ENCODE results near the gene STAT1. TPM values are rescaled to one million over a fixed set of nuclear protein-coding genes. Genes with fewer than 3 reads are reported as not detected.
"Not testable (repeated sequence)": the region's sequence is repeated elsewhere in the genome, so short reads cannot be mapped to it uniquely, and the experiment has no call there.

STAT1 gene
- polyA plus RNA-seq, 3 donors = 124 to 140 (median 131) TPM

DNA sequence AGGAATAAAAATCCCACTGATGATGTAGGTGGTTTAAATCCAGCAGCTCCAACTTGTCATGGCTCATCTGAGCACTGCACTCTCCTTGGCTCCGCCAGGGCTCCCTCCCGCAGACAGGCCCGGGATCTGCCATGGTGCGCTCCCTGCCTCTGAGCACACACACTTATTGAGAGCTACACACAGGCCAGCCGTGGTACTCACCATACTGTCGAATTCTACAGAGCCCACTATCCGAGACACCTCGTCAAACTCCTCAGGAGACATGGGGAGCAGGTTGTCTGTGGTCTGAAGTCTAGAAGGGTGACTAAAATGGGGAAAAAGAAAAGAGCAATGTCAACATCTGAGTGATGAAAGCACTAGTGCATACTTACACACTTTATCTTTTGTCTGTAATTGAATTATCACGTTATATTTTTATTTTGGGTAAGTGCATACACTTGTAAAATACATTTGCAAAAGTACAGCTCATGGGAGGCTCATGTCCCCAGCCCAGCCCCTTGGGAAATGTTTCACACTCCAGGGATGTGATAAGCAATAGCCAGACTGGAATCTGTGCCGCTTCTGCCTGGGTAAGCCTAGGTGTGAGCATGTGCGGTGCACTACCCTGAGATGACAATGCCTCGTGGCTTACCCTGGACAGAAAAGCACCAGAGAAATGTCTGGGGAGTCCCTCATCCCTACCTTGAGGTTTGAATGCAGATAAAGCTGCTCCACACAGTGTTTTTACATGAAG lies 39.2 kb downstream of the STAT1 start:
- DNase-seq (ENCODE audit: extremely low read depth in 1 of 11, low read depth in 9 of 11, low spot score in 4 of 11) = no peak

DNA sequence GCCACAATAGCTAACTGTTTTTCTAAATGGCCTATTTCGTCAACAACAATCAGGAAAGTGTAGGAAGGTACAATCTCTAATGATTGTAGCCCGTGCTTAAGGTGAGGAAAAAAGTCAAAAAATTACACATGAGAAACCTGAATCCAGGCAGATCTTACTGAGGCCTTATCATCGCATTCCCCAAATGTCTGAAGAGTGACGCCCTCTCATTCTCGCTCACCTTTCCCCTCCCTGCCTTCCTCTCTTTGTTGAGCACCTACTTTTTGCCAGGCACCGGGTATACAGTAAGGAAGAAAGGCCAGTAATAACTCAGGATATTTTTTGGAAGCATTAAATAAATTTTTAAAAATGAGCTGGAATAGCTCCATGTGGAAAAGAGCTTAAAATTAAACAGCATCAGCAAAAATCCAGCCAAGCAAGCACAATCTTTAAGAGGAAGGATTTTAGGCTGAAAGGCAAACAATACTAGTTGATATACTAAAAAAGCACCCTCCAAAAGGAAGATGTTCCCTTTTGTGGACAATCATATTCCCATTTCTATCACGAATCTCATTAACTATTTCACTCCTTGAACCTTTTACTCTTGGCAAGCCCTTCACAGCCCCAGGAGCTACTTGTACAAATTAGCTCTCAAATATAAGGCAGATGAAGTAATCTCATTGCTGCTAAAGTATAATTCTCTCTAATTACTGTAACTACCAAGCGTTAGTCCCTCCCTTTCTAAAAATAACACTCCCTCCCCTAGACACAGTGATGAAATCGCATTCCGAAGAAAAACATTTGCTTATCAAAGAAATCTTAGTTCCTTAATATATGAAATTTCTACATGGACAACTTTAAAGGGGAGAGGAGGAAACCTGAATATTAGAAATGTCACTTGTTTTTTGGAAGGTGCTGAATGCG lies 40.0 kb downstream of the STAT1 start:
- DNase-seq (ENCODE audit: extremely low read depth in 1 of 11, low read depth in 9 of 11, low spot score in 4 of 11) = peak in 1 of 11 donors; percentile 9

DNA sequence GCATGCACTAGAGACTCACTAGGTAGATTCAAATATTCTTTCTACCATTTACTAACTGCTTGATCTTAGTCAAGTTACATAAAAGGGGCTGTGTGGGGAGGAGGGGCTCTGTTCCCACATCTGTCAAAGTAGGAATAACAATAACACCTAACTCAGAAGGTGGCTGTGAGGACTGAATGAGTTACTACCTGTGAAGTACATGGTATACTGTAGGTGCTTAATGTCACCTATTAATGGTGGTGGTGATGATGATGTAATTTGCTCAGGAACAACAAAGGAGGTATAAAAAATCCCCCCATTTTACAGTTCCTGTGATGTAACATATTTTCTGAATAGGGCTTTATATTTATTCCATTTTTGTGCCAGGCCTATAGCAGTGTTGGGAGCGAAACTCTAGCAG lies 40.7 kb downstream of the STAT1 start:
- no peak for DNase-seq (ENCODE audit: extremely low read depth in 1 of 11, low read depth in 9 of 11, low spot score in 4 of 11)

DNA sequence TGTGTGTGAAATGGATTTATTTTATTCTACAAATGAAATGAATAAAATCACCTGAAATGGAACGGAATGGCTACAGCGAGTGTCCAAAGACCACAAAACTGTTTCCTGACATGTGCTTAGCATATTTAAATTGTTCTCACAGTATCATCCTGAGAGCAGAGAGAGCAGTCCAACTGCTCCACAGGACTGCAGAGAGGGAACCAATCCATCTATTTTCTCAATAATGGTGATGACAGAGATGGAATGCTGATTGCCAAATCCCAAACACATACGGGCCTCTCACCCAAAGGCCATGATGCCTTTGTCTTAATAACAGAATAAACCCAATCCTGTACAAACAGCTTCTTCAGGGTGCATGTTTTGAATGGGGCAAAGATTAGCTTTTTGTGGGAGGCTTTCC lies 41.1 kb downstream of the STAT1 start:
- no peak for DNase-seq (ENCODE audit: extremely low read depth in 1 of 11, low read depth in 9 of 11, low spot score in 4 of 11)

DNA sequence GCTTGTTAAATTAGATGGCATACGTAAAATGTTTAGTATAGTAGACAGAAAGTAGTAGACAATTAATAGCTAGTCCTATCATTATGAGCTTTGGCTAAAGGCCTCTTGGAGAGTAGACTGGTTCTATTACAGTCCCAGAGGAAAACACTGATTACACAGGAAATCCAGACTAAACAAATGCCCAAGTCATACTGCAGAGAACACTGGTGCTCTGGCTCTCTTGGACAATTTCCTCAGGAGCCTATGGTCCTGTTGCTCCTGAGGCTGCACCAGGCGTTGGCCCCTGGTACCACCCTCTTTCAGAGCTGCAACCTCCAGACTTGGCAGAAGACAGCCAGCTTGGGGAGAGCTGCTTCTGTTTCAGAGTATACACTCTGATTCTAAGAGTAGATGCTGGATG lies 41.8 kb downstream of the STAT1 start:
- no peak for DNase-seq (ENCODE audit: extremely low read depth in 1 of 11, low read depth in 9 of 11, low spot score in 4 of 11)

DNA sequence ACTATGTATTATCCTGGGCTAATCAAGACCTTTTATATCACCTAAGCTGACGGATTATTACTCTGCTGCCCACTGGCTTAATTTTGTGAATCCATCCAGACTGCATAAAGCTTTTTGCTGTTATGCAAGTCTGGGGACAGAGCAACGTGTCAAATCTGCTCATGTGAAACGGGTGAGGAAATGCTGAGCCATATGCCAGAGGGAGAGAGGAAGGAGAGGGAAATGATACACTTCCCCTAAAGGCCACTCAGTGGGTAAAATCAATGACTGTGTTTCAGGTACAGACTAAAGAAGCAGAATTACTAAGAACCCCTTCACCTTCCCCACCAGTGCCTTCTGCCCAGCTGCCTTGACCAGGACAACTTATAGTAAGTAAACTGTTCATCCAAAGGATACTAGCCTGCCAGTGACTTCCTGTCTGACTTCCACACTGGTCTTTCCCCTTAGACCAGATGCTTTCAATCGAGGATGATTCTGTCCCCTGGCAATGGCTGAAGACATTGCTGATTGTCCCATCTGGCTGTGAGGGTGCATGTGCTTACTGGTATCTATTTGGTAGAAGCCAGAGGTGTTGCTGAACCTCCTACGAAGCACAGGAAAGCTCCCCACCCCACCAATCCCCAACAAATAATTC lies 43.0 kb downstream of the STAT1 start:
- DNase-seq (ENCODE audit: extremely low read depth in 1 of 11, low read depth in 9 of 11, low spot score in 4 of 11) = no peak

DNA sequence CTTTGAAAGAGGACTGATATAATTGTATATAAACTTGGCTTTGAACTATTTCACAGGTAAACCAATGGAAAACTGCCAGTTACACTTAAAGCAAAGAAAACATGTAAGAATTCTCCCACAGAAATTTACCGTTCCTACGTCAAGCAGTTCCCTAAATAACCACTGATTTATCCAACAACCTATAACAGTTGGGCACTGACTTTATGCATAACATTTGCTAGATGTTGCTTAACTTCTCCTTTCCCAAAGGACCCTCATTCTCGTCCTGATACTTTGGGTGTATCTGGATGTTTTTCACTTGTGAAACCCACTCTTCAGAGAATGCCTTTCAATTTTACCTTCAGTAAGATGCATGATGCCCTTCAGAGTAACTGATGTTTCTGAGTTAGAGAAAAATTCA lies 43.8 kb downstream of the STAT1 start:
- DNase-seq (ENCODE audit: extremely low read depth in 1 of 11, low read depth in 9 of 11, low spot score in 4 of 11) = no peak

DNA sequence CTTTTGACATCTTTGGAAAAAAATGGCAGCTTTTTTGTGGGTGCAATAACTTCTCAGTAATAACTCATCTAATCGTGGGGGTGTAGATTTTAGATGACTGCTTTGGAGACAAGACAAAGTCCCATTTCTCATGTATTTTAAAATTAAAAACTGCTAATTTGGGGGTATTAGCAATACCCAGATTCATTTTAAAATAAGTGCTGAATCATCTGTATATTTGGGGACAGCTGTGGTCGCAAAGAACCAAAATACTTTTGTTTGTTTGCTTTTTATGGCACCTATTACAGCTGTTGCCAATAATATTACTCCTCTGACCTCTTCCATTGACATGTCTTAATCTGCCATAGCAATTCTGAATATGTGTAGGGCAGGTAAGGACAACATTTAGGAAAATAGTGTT lies 45.4 kb downstream of the STAT1 start:
- no peak for DNase-seq (ENCODE audit: extremely low read depth in 1 of 11, low read depth in 9 of 11, low spot score in 4 of 11)

DNA sequence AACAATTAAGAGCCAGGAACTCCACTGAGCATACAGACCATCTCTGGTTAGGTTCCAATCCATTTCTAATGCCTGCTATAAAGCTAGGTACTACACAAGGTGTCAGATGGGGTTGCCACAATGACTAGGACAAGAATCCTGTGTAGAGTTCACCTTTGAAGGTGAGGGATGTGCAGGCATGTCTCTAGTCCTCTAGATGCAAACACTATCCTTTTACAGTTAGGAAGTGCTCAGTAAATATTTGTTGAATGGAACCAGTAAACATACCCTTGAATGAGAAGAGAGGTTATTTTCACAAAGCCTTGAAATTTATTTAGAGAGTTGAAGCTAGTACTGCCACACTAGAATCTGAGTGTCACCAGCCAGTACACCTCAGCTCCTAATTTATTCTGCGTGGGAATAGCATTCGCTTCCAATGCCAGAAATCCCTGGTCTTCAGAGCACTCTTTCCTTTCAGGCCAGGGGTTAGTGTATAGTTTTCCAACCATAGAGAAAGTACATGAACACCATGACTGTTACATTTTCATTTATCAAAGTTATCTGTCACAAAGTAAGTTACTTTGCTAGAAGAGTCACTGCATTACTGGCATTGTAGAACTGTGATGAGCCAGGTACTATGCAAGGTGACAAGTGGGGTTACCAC lies 48.3 kb downstream of the STAT1 start:
- no peak for DNase-seq (ENCODE audit: extremely low read depth in 1 of 11, low read depth in 9 of 11, low spot score in 4 of 11)

DNA sequence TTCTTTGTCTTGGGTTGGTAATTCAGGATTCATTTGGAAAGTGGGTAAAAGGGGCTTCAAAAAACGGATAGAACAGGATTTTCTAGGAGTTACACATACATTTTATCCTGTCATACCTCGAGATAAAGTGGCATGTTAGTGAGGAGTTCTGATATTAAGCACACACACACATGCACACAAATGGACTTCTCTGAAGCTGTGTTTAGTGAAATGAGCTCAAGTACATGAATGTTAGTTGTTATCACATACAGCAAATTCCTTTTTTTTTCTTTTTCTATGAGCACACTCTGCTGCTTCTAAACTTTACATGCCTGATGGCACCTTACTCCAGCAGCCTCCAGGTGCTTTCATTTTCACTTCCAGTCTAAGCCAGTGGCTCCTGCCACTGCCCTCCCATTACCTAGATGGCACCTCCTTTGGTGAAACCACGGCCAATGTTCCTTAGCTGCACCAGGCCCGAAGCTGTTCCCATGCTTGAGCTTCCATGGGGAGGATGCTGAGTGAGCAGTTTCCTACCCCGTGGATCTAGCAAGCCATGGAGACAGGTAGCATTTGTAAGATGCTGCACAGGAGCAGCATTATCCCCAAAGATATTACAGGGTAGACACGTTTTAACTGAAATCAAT lies 49.7 kb downstream of the STAT1 start:
- DNase-seq (ENCODE audit: extremely low read depth in 1 of 11, low read depth in 9 of 11, low spot score in 4 of 11) = no peak

DNA sequence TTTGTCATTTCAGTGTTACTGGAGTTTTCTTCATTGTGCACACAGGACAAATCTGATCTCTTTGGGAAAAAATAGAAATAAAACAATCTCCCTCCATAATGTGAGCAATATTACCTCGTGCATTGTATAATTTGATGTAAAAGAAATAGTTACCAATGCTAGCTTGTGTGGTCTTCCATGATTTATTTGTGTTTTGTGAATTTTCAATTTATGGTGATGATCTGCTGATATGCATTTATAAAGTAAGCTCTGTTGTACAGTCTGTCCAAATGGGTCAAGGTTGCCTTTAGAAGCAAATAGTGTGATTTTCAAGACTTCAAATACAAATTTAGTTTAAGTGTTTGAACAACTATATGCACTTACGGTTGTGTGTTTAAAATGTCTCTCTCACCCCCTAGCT lies 50.9 kb downstream of the STAT1 start:
- DNase-seq (ENCODE audit: extremely low read depth in 1 of 11, low read depth in 9 of 11, low spot score in 4 of 11) = no peak

DNA sequence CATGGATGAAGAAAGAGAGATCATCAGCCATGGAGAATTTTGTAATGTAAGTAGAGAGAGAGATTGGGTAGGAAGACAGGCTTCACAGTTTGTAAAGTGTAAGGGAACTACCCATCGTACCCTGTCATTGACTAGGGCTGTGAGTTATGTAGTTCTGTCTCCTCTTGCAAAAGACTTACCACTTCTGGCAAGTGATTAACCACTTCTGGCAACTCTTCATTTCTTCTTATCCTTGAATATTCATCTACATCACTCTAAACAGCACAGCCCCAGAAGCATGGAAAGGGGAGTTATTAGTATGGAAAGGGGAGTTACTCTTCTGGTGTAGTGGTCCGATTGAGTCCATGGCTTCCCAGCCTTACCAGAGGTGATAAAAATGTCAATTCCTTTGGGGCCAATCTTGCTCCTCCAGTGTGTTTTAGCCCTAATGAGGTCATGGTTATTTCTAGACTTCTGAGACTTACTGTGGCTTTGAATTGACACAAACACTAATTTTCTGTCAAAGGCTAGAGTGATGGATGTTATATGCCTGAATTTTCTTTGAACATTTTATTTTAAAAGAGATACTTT lies 52.0 kb downstream of the STAT1 start:
- no peak for DNase-seq (ENCODE audit: extremely low read depth in 1 of 11, low read depth in 9 of 11, low spot score in 4 of 11)

DNA sequence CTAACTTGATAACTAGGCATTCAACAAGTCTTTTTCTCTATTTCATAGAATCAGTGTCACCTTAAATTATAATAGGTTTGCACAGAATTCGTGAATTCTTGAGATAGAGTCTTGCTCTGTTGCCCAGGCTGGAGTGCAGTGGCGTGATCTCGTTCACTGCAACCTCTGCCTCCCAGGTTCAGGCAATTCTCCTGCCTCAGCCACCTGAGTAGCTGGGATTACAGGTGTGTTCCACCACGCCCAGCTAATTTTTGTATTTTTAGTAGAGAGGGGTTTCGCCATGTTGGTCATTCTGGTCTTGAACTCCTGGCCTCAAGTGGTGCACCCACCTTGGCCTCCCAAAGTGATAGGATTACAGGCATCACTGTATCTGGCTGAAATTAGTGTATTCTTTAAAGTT lies 52.9 kb downstream of the STAT1 start:
- DNase-seq (ENCODE audit: extremely low read depth in 1 of 11, low read depth in 9 of 11, low spot score in 4 of 11) = not testable (repeated sequence)

DNA sequence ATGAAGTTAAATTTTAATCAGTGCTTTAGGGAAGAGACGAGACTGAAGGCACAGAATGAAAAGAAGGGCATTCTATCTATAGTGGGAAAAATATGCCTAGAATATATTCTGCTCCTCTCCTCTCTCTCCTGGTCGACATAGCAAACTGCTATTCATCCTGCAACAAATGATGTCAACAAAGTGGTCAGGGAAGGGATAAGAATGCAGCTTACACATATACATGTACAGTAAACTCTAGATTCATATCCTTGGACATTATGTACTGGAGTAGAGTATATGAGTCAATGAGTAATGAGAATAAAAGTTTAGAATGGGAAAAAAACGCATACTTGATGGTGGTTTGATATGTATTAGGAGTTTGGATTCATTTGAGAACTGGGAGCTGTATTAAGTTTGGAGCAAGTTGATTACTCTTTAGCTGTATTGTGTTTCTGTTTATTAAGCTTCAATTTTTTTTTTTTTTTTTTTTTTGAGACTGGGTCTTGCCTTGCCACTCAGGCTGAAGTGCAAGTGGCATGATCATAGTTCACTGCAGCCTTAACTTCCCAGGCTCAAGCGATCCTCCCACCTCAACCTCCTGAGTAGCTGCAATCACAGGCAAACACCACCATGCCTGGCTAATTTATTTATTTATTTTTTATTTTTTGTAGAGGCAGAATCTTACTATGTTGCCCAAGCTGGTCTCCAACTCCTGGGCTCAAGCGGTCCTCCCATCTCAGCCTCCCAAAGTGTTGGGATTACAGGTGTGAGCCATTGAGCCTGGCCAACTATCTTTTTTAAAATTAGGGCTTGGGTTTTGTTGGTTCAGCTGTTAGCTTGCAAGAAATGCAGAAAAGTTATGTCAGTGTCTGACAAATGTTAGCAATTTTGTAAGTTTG lies 53.8 kb downstream of the STAT1 start:
- no peak for DNase-seq (ENCODE audit: extremely low read depth in 1 of 11, low read depth in 9 of 11, low spot score in 4 of 11)

DNA sequence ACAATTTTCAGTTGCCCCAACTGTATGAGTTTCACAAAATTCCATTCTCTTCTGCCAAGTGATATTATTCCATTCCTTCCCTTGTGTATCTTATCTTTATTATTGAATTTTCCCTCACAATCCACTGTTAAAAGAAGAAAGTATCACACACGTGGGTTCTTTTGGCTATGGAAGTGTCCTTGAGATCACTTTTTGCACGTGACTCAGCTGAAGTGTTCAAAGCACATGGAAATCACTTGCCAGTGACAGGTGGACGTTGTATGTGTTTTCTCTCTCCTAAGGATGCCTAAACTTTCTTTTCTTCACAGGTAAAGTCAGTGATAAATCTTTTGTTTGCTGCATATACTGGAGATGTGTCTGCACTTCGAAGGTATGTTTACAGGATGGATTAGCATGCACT lies 60.7 kb downstream of the STAT1 start:
- no peak for DNase-seq (ENCODE audit: extremely low read depth in 1 of 11, low read depth in 9 of 11, low spot score in 4 of 11)

DNA sequence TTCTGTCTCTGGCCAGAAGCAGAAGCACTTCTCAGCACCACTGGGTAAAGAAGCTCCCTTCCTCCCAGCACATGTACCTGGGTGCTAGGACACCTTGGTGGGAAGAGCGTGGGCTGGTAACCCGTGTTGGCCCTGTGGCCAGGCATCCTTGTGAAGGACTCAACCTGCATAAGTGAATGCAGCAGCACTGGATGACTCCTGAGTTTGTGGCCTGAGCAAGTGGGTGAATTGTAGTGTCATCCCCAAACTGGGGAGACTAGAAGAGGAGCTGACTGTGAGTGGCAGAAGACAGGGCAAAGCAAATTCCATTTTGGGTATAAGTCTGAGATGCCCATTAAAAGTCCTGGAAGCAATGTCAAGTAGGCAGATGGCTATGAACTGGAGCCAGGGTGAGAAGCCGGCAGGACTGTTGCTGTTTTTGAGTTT lies 63.4 kb downstream of the STAT1 start:
- DNase-seq (ENCODE audit: extremely low read depth in 1 of 11, low read depth in 9 of 11, low spot score in 4 of 11) = no peak

DNA sequence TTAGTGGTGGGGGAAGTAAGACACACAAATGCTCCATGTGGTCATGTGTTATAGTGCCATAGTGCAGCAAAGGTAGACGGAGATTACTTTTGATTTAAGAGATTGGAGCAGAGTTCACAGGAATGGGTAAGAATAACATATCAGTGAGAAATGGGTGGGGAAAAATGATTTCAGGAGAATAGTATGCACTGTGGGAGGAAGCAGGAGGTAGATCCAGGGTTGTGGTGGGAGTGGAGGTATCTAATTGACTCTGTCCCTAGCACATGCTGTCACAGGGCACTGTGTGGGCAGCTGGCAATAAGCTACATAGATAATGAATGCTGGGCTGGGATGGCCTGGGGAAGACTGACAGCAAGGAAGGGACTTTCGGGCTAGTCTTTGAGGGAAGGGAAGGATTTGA lies 65.3 kb downstream of the STAT1 start:
- peak in 1 of 11 donors; percentile 46 for DNase-seq (ENCODE audit: extremely low read depth in 1 of 11, low read depth in 9 of 11, low spot score in 4 of 11)

DNA sequence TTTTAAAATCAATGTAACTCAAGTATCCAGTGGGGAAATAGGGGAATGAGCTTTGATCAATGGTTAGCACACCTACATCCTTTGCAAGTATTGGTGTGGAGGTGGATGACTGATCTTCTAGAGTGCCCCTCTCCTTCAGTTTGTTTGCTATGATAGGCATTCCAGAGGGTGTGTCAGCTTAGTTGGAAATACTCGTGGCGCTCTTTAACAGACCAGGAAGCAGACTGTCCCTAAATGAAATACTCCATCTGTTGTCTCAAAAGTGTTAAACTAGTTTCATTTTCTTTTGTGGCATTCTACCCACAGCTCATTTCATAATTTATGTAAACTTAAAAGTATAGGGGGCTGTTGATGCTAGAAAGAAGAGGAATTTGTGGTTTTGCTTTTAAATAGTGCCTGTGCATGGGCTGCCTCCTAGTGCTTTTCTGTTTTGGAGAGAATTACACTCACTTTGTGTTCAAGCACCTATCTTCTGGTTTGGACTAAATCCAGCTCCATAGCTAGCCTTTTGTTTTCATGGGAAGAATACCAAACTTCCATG lies 66.2 kb downstream of the STAT1 start:
- peak in 1 of 11 donors; percentile 59 for DNase-seq (ENCODE audit: extremely low read depth in 1 of 11, low read depth in 9 of 11, low spot score in 4 of 11)

Measured in renal cortex interstitium (tissue), 11 donors.